MM.1S (cell line): Measurements from ENCODE around the gene POLE.

Experiments used
- DNase-seq: peaks from one replicate; pipeline ENCODE4 v3.0.0-alpha.2; 2015
- H2AFZ ChIP-seq: fragments of 300-600 bp; sonication (generic); 2 replicates; pipeline ENCODE4 v1.6.0; 2016; ENCODE audit warnings: antibody characterized with exemption, low read length
- H3F3A ChIP-seq: fragments of 300-600 bp; sonication (generic); 2 replicates; pipeline ENCODE4 v1.6.1; 2016; ENCODE audit warnings: mild to moderate bottlenecking, antibody characterized with exemption, low read length, moderate library complexity, mixed read lengths; ENCODE audit not compliant: insufficient read depth
- H3K27ac ChIP-seq: fragments of 300-600 bp; sonication (generic); 2 replicates; pipeline ENCODE4 v1.5.1; 2016; ENCODE audit warnings: mild to moderate bottlenecking, low read length
- H3K27me3 ChIP-seq: fragments of 300-600 bp; sonication (generic); replicated peaks from 2 replicates; pipeline ENCODE4 v1.6.0; 2016; ENCODE audit warnings: low read length; ENCODE audit not compliant: insufficient read depth
- H3K36me3 ChIP-seq: fragments of 300-600 bp; sonication (generic); replicated peaks from 2 replicates; pipeline ENCODE4 v1.6.1; 2016; ENCODE audit warnings: mild to moderate bottlenecking, low read length, mixed read lengths; ENCODE audit not compliant: insufficient read depth
- H3K4me1 ChIP-seq: fragments of 300-600 bp; sonication (generic); 2 replicates; pipeline ENCODE4 v1.6.1; 2016; ENCODE audit warnings: low read length, mixed read lengths
- H3K4me2 ChIP-seq: fragments of 300-600 bp; sonication (generic); 2 replicates; pipeline ENCODE4 v1.6.0; 2016; ENCODE audit warnings: low read depth, low read length
- H3K4me3 ChIP-seq: fragments of 300-600 bp; sonication (generic); 2 replicates; pipeline ENCODE4 v1.5.1; 2016; ENCODE audit warnings: low read length, mixed read lengths
- H3K79me2 ChIP-seq: fragments of 300-600 bp; sonication (generic); 2 replicates; pipeline ENCODE4 v1.6.1; 2016; ENCODE audit warnings: mixed run types, low read length, mixed read lengths
- H3K9ac ChIP-seq: fragments of 300-600 bp; sonication (generic); 2 replicates; pipeline ENCODE4 v1.6.1; 2016; ENCODE audit warnings: low read length, mixed read lengths
- H3K9me2 ChIP-seq: fragments of 300-600 bp; sonication (generic); replicated peaks from 2 replicates; pipeline ENCODE4 v1.6.1; 2016; ENCODE audit warnings: mild to moderate bottlenecking, low read length, mixed read lengths; ENCODE audit not compliant: insufficient read depth
- H3K9me3 ChIP-seq: fragments of 300-600 bp; sonication (generic); replicated peaks from 2 replicates; pipeline ENCODE4 v1.6.1; 2016; ENCODE audit warnings: mild to moderate bottlenecking, low read length, mixed read lengths; ENCODE audit not compliant: insufficient read depth
- H4K20me1 ChIP-seq: fragments of 300-600 bp; sonication (generic); 2 replicates; pipeline ENCODE4 v1.6.1; 2016; ENCODE audit warnings: mild to moderate bottlenecking, low read length, moderate library complexity, mixed read lengths; ENCODE audit not compliant: insufficient read depth
- EZH2 ChIP-seq: fragments of 300-600 bp; sonication (generic); optimal IDR thresholded peaks from 2 replicates; pipeline ENCODE3; 2017; ENCODE audit warnings: low read depth, mild to moderate bottlenecking, antibody characterized with exemption, low read length, mixed read lengths
- EZH2phosphoT487 ChIP-seq: fragments of 300-600 bp; sonication (generic); IDR thresholded peaks from 2 replicates; pipeline ENCODE4 v1.6.1; 2018; ENCODE audit warnings: antibody characterized with exemption, low read length
- TF ChIP-seq, protein P1 (sequence below): fragments of 300-600 bp; sonication (generic); IDR thresholded peaks from 2 replicates; pipeline ENCODE4 v1.5.1; 2016; ENCODE audit warnings: antibody characterized with exemption, low read length, mixed read lengths

Gene POLE

DNA sequence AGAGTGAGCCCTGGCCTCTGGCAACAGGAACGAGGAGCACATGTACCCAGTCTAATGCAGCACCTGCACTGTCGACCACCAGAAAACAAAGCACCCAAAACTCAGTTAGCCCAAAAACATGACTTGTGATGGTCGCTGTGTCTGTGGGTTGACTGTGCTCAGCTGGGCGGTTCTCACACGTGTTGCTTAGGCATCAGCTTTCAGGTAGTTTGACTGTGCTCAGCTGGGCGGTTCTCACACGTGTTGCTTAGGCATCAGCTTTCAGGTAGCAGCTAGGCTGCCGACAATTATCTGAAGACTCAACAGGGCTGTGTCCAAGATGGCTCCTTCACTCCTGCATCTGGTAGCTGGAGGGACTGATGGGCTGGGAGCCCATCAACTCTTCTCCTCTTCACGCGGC, 75.5 kb downstream of the POLE start:
- no peak overlapping the region for H3K9ac ChIP-seq

DNA sequence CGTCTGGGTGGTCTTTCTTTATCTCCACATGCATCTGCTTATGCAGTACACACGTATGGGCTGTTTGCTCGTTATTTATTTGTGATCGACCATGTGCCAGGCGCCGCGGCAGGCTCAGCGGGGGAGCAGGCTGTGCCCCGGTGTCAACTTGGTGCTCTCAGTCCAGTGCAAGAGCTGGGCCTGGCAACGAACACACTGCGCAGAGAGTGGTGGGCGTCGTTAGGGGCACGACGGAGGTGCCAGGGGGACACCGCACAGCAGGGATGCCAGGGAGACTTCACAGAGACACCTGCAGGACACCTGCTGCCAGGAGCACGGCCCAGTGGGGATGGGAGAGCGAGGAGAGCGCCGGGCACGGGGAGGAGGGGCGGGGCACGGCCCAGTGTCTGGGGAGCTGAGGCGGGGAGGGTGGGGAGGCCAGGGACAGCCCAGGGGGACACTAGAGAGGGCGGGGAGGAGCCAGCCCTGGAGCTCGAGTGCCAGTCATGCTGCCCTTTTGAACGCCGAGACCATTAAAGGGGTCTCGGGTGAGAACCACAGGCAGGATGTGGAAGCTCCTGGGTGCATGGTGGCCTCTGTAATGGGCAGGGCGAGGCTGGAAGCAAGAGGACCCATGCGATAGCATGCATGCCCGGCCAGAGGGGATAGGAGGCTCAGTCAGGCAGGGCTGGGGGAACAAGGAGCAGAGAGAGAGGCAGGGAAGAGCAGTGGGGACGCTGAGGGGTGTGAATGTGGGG, 76.1 kb downstream of the POLE start:
- Histone ChIP-seq H3K4me2 (no peak overlapping the region), H3K9ac (no peak overlapping the region), H3K9me2 (no peaks in the 10 kb centered on the region), H3K4me1 (no peaks in the 10 kb centered on the region), H3K4me3 (no peak overlapping the region), H2AFZ (no peak overlapping the region), H4K20me1 (no peaks in the 10 kb centered on the region), H3K9me3 (no peaks in the 10 kb centered on the region), H3K79me2 (no peaks in the 10 kb centered on the region), H3K27ac (no peak overlapping the region), H3F3A (no peaks in the 10 kb centered on the region), H3K36me3 (no peaks in the 10 kb centered on the region), H3K27me3 (peaks cover 5% of the 10 kb centered on the region)
- DNase-seq = no peak
- TF ChIP-seq EZH2phosphoT487 (no peak), EZH2 (no peak)
- TF ChIP-seq, protein P1, sequence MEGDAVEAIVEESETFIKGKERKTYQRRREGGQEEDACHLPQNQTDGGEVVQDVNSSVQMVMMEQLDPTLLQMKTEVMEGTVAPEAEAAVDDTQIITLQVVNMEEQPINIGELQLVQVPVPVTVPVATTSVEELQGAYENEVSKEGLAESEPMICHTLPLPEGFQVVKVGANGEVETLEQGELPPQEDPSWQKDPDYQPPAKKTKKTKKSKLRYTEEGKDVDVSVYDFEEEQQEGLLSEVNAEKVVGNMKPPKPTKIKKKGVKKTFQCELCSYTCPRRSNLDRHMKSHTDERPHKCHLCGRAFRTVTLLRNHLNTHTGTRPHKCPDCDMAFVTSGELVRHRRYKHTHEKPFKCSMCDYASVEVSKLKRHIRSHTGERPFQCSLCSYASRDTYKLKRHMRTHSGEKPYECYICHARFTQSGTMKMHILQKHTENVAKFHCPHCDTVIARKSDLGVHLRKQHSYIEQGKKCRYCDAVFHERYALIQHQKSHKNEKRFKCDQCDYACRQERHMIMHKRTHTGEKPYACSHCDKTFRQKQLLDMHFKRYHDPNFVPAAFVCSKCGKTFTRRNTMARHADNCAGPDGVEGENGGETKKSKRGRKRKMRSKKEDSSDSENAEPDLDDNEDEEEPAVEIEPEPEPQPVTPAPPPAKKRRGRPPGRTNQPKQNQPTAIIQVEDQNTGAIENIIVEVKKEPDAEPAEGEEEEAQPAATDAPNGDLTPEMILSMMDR = no peak

More for the DNA sequence above, 75.5 kb downstream of the POLE start:
- no peaks in the 10 kb centered on the region for H3K4me1 ChIP-seq
- peak; percentile 32 for DNase-seq
- H3K36me3 ChIP-seq = no peaks in the 10 kb centered on the region
- H3K9me2 ChIP-seq = no peaks in the 10 kb centered on the region
- no peaks in the 10 kb centered on the region for H3K79me2 ChIP-seq
- H3K4me3 ChIP-seq = no peak overlapping the region
- no peak overlapping the region for H3K27ac ChIP-seq
- no peak overlapping the region for H3K4me2 ChIP-seq
- H3K27me3 ChIP-seq = peaks cover 5% of the 10 kb centered on the region
- no peaks in the 10 kb centered on the region for H3K9me3 ChIP-seq
- H4K20me1 ChIP-seq = no peaks in the 10 kb centered on the region
- H3F3A ChIP-seq = no peaks in the 10 kb centered on the region
- TF ChIP-seq, protein P1 = no peak
- TF ChIP-seq EZH2 = no peak
- no peak for TF ChIP-seq EZH2phosphoT487
- no peak overlapping the region for H2AFZ ChIP-seq

DNA sequence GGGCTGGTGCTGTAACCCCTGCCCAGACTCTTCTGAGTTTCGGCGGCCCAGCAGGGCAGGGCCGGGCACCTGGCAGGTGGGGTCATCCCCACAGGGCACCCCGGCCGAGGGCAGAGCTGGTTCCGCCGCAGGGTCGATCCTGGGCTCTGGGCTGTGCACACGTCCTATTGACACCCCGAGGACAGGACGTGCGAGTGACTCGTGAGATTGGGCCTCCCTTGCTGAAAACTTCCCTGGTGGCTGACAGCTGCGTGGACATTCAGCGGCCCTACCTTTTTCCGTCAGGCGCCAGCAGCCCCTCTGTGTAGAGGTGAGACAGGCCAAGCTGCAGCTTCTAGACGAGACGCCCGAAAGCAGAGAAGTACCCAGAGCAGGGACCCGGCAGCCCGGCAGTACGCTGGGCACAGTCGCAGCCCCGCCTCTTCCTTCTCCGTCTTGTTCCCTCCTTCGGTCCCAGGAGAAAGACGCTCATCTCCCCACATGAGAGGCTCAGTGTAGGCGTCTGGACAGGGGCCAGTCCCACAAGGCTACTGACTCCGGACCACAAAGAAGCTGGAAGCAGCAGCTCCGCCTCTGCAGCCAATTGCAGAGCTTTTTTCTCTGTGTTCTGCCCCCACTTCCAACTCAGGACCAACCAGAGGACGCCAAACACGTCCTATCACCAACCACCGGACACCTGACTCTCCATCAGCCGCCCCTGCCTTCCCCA, 76.9 kb downstream of the POLE start, which contains the start of gene LRCOL1:
Gene LRCOL1, minus strand, starts transcription at position 532 of the 709 bp plus-strand sequence. CDS start 4,331 bp downstream, outside the sequence.
- Histone ChIP-seq H3K9me2 (no peaks in the 10 kb centered on the region), H3K9me3 (no peaks in the 10 kb centered on the region), H3K79me2 (no peaks in the 10 kb centered on the region), H3K36me3 (no peaks in the 10 kb centered on the region), H3K27me3 (peaks cover 5% of the 10 kb centered on the region), H3K4me2 (no peak within 1 kb of the TSS), H3F3A (no peaks in the 10 kb centered on the region), H3K9ac (no peak within 1 kb of the TSS), H2AFZ (no peak within 1 kb of the TSS), H3K4me1 (no peaks in the 10 kb centered on the region), H4K20me1 (no peaks in the 10 kb centered on the region), H3K4me3 (no peak within 1 kb of the TSS), H3K27ac (no peak within 1 kb of the TSS)
- DNase-seq = no peak
- TF ChIP-seq EZH2 (no peak), EZH2phosphoT487 (no peak)
- TF ChIP-seq, protein P1 = no peak
